Thyroid gland (tissue), 4 donors: ENCODE measurements around the gene CALM1.

Experiments
- POLR2A ChIP-seq, 2 donors: fragments of 450-650 bp; IDR thresholded peaks; one replicate each; pipeline ENCODE4 v1.6.1; 2017; ENCODE audit warnings: antibody characterized with exemption in 2 of 2, mild to moderate bottlenecking in 2 of 2, moderate library complexity in 1 of 2
- TF ChIP-seq, protein P1 (sequence below), 6 experiments: fragments of 200-600 bp in 3 of 6; fragments of 450-650 bp in 3 of 6; sonication (generic) in 3 of 6; IDR thresholded peaks; one replicate each; pipeline ENCODE4 v1.5.1; 2016 to 2019; ENCODE audit warnings: antibody characterized with exemption in 6 of 6, mild to moderate bottlenecking in 2 of 6, inconsistent platforms in 1 of 6, moderate library complexity in 1 of 6

DNA sequence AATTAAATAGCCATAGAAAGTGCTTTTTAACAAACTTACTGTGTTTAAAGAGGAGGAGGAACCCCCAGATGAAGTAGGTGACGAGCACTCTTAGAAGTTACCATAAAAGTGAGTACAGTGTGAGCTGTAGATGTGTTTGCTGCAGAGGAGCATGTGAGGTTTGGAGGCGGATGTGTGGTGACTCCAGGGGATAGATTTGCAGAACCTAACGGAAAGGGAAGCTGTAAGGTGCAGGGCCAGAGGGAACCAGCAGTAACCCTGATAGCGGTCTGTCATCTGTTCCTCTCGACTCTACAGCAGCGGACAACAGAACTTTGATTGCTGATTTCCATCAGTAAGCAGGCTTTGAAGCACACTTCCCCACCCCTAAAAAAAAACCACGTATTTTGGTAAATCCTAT is 5.2 kb downstream of the CALM1 start:
- TF ChIP-seq, protein P1, sequence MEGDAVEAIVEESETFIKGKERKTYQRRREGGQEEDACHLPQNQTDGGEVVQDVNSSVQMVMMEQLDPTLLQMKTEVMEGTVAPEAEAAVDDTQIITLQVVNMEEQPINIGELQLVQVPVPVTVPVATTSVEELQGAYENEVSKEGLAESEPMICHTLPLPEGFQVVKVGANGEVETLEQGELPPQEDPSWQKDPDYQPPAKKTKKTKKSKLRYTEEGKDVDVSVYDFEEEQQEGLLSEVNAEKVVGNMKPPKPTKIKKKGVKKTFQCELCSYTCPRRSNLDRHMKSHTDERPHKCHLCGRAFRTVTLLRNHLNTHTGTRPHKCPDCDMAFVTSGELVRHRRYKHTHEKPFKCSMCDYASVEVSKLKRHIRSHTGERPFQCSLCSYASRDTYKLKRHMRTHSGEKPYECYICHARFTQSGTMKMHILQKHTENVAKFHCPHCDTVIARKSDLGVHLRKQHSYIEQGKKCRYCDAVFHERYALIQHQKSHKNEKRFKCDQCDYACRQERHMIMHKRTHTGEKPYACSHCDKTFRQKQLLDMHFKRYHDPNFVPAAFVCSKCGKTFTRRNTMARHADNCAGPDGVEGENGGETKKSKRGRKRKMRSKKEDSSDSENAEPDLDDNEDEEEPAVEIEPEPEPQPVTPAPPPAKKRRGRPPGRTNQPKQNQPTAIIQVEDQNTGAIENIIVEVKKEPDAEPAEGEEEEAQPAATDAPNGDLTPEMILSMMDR (IDR thresholded peaks at IDR 0.05), result no peak
- TF ChIP-seq POLR2A (IDR thresholded peaks at IDR 0.05), result no peak
